ENCODE measurements around the gene SZT2. TPM values are rescaled to one million over a fixed set of nuclear protein-coding genes. Genes with fewer than 3 reads are reported as not detected.

Gene SZT2
- total and polyA plus RNA-seq, 10 of the 15 experiments (the other 5 are each of a cell fraction or from before 2014, with no cell fraction given), result 1.4 to 38.3 (median 12.7) TPM

DNA sequence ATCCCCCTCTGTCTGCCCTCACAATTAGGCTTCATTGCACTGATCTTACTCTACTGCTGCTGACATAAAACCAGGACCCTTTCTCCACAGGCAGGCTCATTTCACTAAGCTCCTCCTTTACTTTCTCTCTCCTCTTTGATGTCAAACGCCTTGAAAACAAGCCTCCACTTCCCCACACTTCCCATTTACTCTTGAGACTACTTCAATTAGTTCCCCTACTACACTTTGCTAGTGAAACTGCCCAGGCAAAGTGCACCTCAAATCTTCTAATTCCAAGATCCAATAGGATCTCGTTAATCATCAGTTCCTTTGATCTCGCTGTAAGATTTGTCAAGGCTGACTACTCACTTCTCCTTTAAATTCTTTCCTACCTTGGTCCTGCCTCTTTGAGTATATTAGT, 36.8 kb upstream of the SZT2 start:
- 70% methylated on average over 3 of the region's 3 CpGs for WGBS (ENCODE audit: insufficient coverage, insufficient replicate concordance, low lambda C conversion rate, missing lambda C conversion rate)
- Histone ChIP-seq H3K79me2 (ENCODE audit: control insufficient read depth, insufficient read depth, low read length) (peaks cover 1% of the 10 kb centered on the region; the same call in 1 of the 2 replicates), H3K9me3 (replicated peaks; ENCODE audit: control insufficient read depth, insufficient read depth, low read length) (no peaks in the 10 kb centered on the region), H3K36me3 (ENCODE audit: control insufficient read depth in 2 of 2, insufficient read depth in 2 of 2, low read length in 1 of 2) (no peaks in the 10 kb centered on the region), H2AFZ (ENCODE audit: control insufficient read depth, low read depth, low read length) (no peak overlapping the region), H3K4me1 (ENCODE audit: control insufficient read depth, insufficient read depth, low read length) (no peaks in the 10 kb centered on the region), H3K4me2 (ENCODE audit: control insufficient read depth, insufficient read depth) (no peak overlapping the region), H4K20me1 (ENCODE audit: control insufficient read depth, insufficient read depth) (no peaks in the 10 kb centered on the region), H3K27me3 (replicated peaks in 1 of 2; ENCODE audit: control insufficient read depth in 2 of 2, insufficient read depth in 2 of 2, low read length in 1 of 2) (no peaks in the 10 kb centered on the region), H3K9ac (ENCODE audit: control insufficient read depth, insufficient read depth, low read length) (no peak overlapping the region), H3K27ac (ENCODE audit: control insufficient read depth, insufficient read depth) (no peak overlapping the region), H3K4me3 (no peak overlapping the region)
- SMC1A ChIA-PET (ENCODE audit: uncharacterized antibody, unreplicated experiment), result interaction anchor here (2.4 kb wide), 1 partner anchor 113 kb away, joined by 11 read pairs; no protein-coding TSS in a partner anchor
- POLR2A ChIA-PET, result no interaction called here
- ATAC-seq (no peak), DNase-seq (ENCODE audit: low read depth, low spot score) (no peak), FAIRE-seq (no peak)
- CTCF ChIA-PET, result interaction anchor here (1.2 to 1.6 kb wide), 2 partner anchors 13 to 15 kb away, joined by 3 read pairs; partner anchors contain the start of gene ELOVL1
- in situ Hi-C loops (cut with MboI) (no loop called here), intact Hi-C loops (cut with micrococcal nuclease; ENCODE audit: unreplicated experiment) (no loop called here)
- no TSS peak for BruUV-seq (replicated peaks)
- RAD21 ChIA-PET (ENCODE audit: unreplicated experiment), result interaction anchor here (2.2 kb wide), 1 partner anchor 114 kb away, joined by 6 read pairs; no protein-coding TSS in a partner anchor
- TF ChIP-seq NBN (IDR thresholded peaks at IDR 0.05) (no peak), ZNF274 (IDR thresholded peaks at IDR 0.05; ENCODE audit: insufficient read depth, insufficient read length) (no peak), JUNB (IDR thresholded peaks at IDR 0.05) (no peak), HSF1 (IDR thresholded peaks at IDR 0.05; ENCODE audit: low read depth, low read length) (no peak), RUNX3 (IDR thresholded peaks at IDR 0.05; ENCODE audit: low read length) (no peak), NRF1 (conservative IDR thresholded peaks at IDR 0.05; ENCODE audit: low read depth, low read length) (no peak), HCFC1 (IDR thresholded peaks at IDR 0.05; ENCODE audit: low read length) (no peak), DPF2 (IDR thresholded peaks at IDR 0.05) (no peak), SMC3 (IDR thresholded peaks at IDR 0.05; ENCODE audit: borderline replicate concordance, low read length) (no peak), BACH1 (IDR thresholded peaks at IDR 0.05; ENCODE audit: borderline replicate concordance) (no peak), MEF2A (IDR thresholded peaks at IDR 0.05; ENCODE audit: insufficient read depth, low read depth, low read length) (no peak), WRNIP1 (IDR thresholded peaks at IDR 0.05; ENCODE audit: borderline replicate concordance, low read depth, low read length) (no peak), BHLHE40 (IDR thresholded peaks at IDR 0.05; ENCODE audit: borderline replicate concordance in 1 of 2, low read depth in 2 of 2, low read length in 1 of 2) (no peak), POLR2AphosphoS2 (IDR thresholded peaks at IDR 0.05; ENCODE audit: low read depth, low read length) (no peak), MAX (IDR thresholded peaks at IDR 0.05; ENCODE audit: low read depth, low read length) (no peak)
- TF ChIP-seq, protein P1, sequence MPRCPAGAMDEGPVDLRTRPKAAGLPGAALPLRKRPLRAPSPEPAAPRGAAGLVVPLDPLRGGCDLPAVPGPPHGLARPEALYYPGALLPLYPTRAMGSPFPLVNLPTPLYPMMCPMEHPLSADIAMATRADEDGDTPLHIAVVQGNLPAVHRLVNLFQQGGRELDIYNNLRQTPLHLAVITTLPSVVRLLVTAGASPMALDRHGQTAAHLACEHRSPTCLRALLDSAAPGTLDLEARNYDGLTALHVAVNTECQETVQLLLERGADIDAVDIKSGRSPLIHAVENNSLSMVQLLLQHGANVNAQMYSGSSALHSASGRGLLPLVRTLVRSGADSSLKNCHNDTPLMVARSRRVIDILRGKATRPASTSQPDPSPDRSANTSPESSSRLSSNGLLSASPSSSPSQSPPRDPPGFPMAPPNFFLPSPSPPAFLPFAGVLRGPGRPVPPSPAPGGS (IDR thresholded peaks at IDR 0.05; ENCODE audit: borderline replicate concordance, insufficient read depth, low read depth, low read length, poor library complexity, severe bottlenecking), result no peak
- TF ChIP-seq, protein P2, sequence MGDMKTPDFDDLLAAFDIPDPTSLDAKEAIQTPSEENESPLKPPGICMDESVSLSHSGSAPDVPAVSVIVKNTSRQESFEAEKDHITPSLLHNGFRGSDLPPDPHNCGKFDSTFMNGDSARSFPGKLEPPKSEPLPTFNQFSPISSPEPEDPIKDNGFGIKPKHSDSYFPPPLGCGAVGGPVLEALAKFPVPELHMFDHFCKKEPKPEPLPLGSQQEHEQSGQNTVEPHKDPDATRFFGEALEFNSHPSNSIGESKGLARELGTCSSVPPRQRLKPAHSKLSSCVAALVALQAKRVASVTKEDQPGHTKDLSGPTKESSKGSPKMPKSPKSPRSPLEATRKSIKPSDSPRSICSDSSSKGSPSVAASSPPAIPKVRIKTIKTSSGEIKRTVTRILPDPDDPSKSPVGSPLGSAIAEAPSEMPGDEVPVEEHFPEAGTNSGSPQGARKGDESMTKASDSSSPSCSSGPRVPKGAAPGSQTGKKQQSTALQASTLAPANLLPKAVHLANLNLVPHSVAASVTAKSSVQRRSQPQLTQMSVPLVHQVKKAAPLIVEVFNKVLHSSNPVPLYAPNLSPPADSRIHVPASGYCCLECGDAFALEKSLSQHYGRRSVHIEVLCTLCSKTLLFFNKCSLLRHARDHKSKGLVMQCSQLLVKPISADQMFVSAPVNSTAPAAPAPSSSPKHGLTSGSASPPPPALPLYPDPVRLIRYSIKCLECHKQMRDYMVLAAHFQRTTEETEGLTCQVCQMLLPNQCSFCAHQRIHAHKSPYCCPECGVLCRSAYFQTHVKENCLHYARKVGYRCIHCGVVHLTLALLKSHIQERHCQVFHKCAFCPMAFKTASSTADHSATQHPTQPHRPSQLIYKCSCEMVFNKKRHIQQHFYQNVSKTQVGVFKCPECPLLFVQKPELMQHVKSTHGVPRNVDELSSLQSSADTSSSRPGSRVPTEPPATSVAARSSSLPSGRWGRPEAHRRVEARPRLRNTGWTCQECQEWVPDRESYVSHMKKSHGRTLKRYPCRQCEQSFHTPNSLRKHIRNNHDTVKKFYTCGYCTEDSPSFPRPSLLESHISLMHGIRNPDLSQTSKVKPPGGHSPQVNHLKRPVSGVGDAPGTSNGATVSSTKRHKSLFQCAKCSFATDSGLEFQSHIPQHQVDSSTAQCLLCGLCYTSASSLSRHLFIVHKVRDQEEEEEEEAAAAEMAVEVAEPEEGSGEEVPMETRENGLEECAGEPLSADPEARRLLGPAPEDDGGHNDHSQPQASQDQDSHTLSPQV (IDR thresholded peaks at IDR 0.05), result no peak

Measured in GM12878 (cell line).